Thyroid gland (tissue), 4 donors: ENCODE data around the gene C4orf50.

Experiments used
- POLR2A ChIP-seq, 2 donors: fragments of 450-650 bp; IDR thresholded peaks; one replicate each; pipeline ENCODE4 v1.6.1; 2017; ENCODE audit warnings: antibody characterized with exemption in 2 of 2, mild to moderate bottlenecking in 2 of 2, moderate library complexity in 1 of 2
- TF ChIP-seq, protein P1 (sequence below), 6 experiments: fragments of 200-600 bp in 3 of 6; fragments of 450-650 bp in 3 of 6; sonication (generic) in 3 of 6; IDR thresholded peaks; one replicate each; pipeline ENCODE4 v1.5.1; 2016 to 2019; ENCODE audit warnings: antibody characterized with exemption in 6 of 6, mild to moderate bottlenecking in 2 of 6, inconsistent platforms in 1 of 6, moderate library complexity in 1 of 6

DNA sequence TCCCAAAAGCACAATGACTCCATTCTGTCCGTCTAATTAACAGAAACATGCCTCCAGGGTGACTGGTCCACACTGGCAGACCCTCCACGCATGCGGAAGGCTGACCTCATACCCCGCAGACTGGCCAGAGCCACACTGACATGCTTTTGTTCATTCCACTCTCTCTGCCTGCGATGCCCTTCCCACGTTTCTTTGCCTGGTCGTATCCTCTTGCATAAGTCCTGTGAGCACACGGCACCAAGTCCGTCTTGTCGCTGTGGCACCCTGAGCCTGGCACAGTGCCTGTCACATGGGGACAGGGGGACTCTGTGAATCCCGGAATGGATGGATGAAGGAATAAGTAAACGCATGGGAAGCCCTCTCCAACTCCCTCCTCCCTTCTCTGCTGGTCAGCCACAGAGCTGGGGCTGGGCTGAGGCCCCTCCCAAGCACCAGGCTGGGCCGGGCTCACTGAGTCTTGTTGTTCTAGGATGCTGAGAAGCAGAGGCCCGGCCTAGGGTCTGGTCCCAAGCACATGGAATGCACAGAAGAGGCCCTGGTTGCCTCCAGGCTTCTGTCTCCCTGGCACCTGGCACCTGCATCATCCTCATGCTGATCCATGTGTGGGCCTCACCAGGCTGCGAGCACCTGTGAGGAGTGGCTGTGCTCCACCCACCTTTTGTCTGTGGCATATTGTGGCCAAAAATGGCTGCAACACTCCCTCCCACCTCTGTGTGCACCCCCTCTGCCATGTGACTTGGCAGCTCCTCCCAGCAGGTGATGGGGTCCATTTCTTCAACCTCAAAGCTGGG, 38.9 kb upstream of the C4orf50 start:
- no peak for TF ChIP-seq POLR2A (IDR thresholded peaks at IDR 0.05)
- TF ChIP-seq, protein P1, sequence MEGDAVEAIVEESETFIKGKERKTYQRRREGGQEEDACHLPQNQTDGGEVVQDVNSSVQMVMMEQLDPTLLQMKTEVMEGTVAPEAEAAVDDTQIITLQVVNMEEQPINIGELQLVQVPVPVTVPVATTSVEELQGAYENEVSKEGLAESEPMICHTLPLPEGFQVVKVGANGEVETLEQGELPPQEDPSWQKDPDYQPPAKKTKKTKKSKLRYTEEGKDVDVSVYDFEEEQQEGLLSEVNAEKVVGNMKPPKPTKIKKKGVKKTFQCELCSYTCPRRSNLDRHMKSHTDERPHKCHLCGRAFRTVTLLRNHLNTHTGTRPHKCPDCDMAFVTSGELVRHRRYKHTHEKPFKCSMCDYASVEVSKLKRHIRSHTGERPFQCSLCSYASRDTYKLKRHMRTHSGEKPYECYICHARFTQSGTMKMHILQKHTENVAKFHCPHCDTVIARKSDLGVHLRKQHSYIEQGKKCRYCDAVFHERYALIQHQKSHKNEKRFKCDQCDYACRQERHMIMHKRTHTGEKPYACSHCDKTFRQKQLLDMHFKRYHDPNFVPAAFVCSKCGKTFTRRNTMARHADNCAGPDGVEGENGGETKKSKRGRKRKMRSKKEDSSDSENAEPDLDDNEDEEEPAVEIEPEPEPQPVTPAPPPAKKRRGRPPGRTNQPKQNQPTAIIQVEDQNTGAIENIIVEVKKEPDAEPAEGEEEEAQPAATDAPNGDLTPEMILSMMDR (IDR thresholded peaks at IDR 0.05) = no peak
